HCEC 1CT (cell line): ENCODE results near the gene PGA3.

Experiments
- DNase-seq: peaks from one replicate; pipeline ENCODE4 v3.0.0-alpha.2; 2017

PGA3 gene

DNA sequence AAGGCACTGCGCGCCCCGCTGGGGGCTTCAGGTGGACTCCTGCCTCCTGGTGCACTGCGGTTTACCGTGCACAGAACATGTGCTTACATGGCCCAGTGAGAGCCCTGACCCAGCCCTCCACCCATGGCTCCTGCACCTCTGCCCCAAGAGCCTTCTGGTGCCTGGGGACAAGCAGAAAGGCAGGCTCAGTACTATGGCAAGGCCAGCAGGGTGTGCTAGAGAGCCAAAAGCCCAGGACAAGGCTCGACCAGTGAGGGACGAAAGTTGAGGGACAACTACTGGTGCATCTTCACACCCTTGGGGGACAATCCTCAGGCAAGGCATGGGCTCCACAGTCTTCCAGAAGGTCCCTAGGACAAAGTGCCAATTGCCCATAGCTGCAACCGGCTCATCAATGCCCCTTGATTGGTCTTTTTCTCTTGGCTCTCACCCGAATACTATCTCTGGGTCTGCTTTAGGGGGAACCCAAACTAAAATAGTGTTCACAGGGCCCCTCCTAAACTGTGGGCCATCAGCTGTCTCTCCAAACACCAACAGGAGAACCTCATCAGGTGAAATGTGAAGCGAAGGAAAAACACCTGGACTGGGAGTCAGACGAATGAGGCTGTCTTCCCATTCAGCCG is 51.2 kb downstream of the PGA3 start:
- DNase-seq: peak; percentile 48

DNA sequence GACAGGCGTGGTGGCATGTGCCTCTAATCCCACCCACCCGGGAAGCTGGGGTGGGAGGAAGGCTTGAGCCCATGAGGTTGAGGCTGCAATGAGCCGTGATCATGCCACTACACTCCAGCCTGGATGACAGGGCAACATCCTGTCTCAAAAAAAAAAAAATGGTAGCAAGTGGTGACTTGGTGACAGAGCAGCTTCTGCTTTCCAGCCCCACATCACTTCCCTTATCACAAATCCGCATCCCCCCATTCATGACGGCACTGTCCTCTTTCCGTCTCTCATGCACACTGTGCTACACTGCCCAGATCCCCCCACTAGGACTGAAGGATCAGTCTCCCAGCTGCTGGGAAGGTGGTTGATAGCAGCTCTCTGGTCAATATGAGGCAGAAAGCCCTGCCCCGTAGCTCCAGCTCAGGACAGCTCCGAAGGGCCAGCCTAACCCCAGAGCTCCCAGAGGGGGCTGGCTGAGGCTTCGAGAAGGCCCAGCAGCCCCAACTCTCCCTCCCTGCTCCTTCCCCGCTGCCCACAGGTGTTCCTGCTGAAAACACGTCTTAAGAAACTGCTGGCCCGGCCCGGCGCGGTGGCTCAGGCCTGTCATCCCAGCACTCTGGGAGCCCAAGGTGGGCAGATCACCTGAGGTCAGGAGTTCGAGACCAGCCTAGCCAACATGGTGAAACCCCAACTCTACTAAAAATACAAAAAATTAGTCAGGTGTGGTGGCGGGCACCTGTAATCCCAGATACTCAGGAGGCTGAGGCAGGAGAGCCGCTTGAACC is 53.6 kb downstream of the PGA3 start:
- DNase-seq: no peak

DNA sequence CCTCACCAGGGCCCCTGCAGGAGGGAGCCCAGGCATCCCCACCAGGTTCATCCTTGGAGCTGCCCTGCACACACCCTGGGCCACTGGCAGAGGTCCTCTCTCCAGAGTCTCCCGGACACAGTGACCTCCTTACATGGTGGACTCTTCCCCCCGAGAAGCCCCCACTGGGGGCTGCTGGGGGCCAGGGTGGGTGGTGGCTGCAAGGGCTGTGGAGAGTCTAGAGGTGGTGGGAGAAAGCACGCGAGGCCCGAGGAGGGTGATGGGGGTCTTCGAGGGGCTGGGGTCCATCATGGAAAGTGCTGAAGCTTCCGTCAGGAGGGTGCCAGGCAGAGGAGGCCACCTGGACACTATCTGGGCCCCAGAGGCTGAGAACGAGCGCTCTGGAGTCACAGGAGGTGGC is 55.2 kb downstream of the PGA3 start:
- no peak for DNase-seq

DNA sequence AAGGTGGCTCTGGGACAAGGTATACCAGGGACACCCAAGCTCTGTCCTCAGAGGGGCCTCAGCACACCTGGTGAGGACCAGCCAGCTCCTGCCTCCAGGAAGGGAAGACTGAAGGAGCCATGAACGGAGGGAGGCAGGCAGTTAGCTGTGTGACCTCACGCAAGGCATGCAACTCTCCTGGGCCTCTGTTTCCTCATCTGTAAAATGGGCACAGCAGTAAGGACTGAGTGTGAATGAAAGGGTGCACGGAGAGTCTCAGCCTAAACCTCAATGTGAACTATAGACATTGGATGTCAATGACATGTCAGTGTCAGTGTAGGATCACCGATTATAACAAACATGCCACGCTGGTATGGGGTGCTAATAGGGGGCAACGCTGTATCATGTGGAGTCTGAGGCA is 56.0 kb downstream of the PGA3 start:
- DNase-seq: no peak
